H1 (cell line): ENCODE results near the gene ASS1. TPM values are rescaled to one million over a fixed set of nuclear protein-coding genes. Genes with fewer than 3 reads are reported as not detected.

Experiments
- CTCF ChIA-PET: fragments of 300-600 bp; sonication (Branson Sonifier 250); formaldehyde crosslinking; loops from one replicate; lab custom pipeline; 2021; ENCODE audit not compliant: partially characterized antibody; lab: Charles Lee
- POLR2A ChIA-PET: fragments of 300-600 bp; sonication (Branson Sonifier 250); formaldehyde crosslinking; loops from one replicate; lab custom pipeline; 2021; ENCODE audit warnings: inconsistent platforms; ENCODE audit not compliant: partially characterized antibody; lab: Charles Lee
- DNase-seq, 2 experiments: peaks; one replicate each; pipeline versions ENCODE4 v3.0.0 to v3.0.0-alpha.2; 2010 to 2022; ENCODE audit warnings: low spot score in 2 of 2, low read depth in 1 of 2, mixed read lengths in 1 of 2
- FAIRE-seq: peaks from 2 replicates; lab custom pipeline; 2011; peaks lifted over from hg19 to GRCh38; lab: Jason Lieb, UNC
- H2AFZ ChIP-seq: 2 replicates; pipeline ENCODE4 v1.8.1; 2012; ENCODE audit warnings: low read length, inconsistent platforms
- H2AK5ac ChIP-seq: 2 replicates; pipeline ENCODE4 v1.6.1; 2013; ENCODE audit warnings: low read depth, low read length
- H2BK120ac ChIP-seq: replicated peaks from 2 replicates; pipeline ENCODE3; 2013; ENCODE audit warnings: low read depth, low read length, inconsistent platforms
- H2BK12ac ChIP-seq: 2 replicates; pipeline ENCODE4 v1.6.1; 2013; ENCODE audit warnings: low read depth, low read length
- H2BK15ac ChIP-seq: 2 replicates; pipeline ENCODE4 v1.6.1; 2013; ENCODE audit warnings: low read length
- H2BK20ac ChIP-seq: 2 replicates; pipeline ENCODE4 v1.6.1; 2013; ENCODE audit warnings: low read length
- H2BK5ac ChIP-seq: 2 replicates; pipeline ENCODE4 v1.6.1; 2013; ENCODE audit warnings: low read depth, low read length
- H3K14ac ChIP-seq: 2 replicates; pipeline ENCODE4 v1.6.1; 2013; ENCODE audit warnings: inconsistent platforms; ENCODE audit not compliant: insufficient read length
- H3K18ac ChIP-seq: 2 replicates; pipeline ENCODE4 v1.6.1; 2013; ENCODE audit warnings: low read length; ENCODE audit errors: extremely low read depth
- H3K23ac ChIP-seq: 2 replicates; pipeline ENCODE4 v1.6.1; 2013; ENCODE audit warnings: inconsistent platforms; ENCODE audit not compliant: insufficient read length
- H3K23me2 ChIP-seq: 2 replicates; pipeline ENCODE4 v1.6.1; 2013; ENCODE audit warnings: low read depth, low read length
- H3K27ac ChIP-seq: 2 replicates; pipeline ENCODE4 v1.6.1; 2011; ENCODE audit warnings: low read depth, low read length, inconsistent platforms
- H3K27me3 ChIP-seq, 4 experiments: replicated peaks in 1 of 4; 1 replicate in 1 of 4; 2 replicates in 3 of 4; pipeline versions ENCODE4 v1.6.1 to v1.8.1; 2011 to 2013; ENCODE audit warnings: low read length in 3 of 4, mild to moderate bottlenecking in 3 of 4, inconsistent platforms in 2 of 4, mixed read lengths in 2 of 4, moderate library complexity in 1 of 4; ENCODE audit not compliant: control insufficient read depth in 3 of 4, insufficient read depth in 3 of 4; ENCODE audit errors: extremely low read depth in 1 of 4
- H3K36me3 ChIP-seq, 4 experiments: 2 replicates each; pipeline versions ENCODE4 v1.6.1 to v1.8.1; 2011 to 2013; ENCODE audit warnings: mild to moderate bottlenecking in 4 of 4, low read length in 3 of 4, moderate library complexity in 2 of 4, control low read depth in 1 of 4, inconsistent platforms in 1 of 4; ENCODE audit not compliant: insufficient read depth in 4 of 4, control insufficient read depth in 2 of 4
- H3K4ac ChIP-seq: replicated peaks from 2 replicates; pipeline ENCODE3; 2013; ENCODE audit warnings: low read length, low read depth, mixed read lengths, inconsistent platforms; ENCODE audit not compliant: insufficient read length
- H3K4me1 ChIP-seq, 4 experiments: replicated peaks in 1 of 4; 1 replicate in 1 of 4; 2 replicates in 3 of 4; pipeline versions ENCODE4 v1.6.1 to v1.8.1; 2011 to 2013; ENCODE audit warnings: low read length in 3 of 4, inconsistent platforms in 2 of 4, mixed read lengths in 1 of 4; ENCODE audit not compliant: insufficient read depth in 4 of 4, control insufficient read depth in 3 of 4
- H3K4me2 ChIP-seq, 2 experiments: 2 replicates each; pipeline versions ENCODE4 v1.6.1 to v1.8.1; 2011 to 2013; ENCODE audit warnings: low read depth in 2 of 2, low read length in 2 of 2, control low read depth in 1 of 2, inconsistent platforms in 1 of 2, mild to moderate bottlenecking in 1 of 2; ENCODE audit not compliant: insufficient read depth in 1 of 2
- H3K4me3 ChIP-seq, 4 experiments: fragments of 200-600, 300-600 bp in 1 of 4; sonication (generic), shearing (Covaris generic), sonication (Bioruptor Twin) in 1 of 4; 2 replicates each; pipeline versions ENCODE4 v1.5.1 to v1.8.1; 2011 to 2016; ENCODE audit warnings: low read length in 4 of 4, low read depth in 3 of 4, control low read depth in 2 of 4, inconsistent platforms in 2 of 4, mild to moderate bottlenecking in 2 of 4, mixed read lengths in 1 of 4, moderate library complexity in 1 of 4; ENCODE audit not compliant: insufficient read depth in 2 of 4; ENCODE audit errors: extremely low read depth in 1 of 4
- H3K56ac ChIP-seq: replicated peaks from 2 replicates; pipeline ENCODE3; 2013; ENCODE audit warnings: low read depth, mild to moderate bottlenecking, mixed read lengths, low read length, inconsistent platforms; ENCODE audit not compliant: insufficient read length
- H3K79me1 ChIP-seq: 2 replicates; pipeline ENCODE4 v1.6.1; 2013; ENCODE audit warnings: low read depth, low read length, control low read depth
- H3K79me2 ChIP-seq, 2 experiments: 2 replicates each; pipeline versions ENCODE4 v1.6.1 to v1.8.1; 2012 to 2013; ENCODE audit warnings: low read length in 2 of 2, mild to moderate bottlenecking in 2 of 2, inconsistent platforms in 1 of 2; ENCODE audit not compliant: insufficient read depth in 2 of 2, control insufficient read depth in 1 of 2
- H3K9ac ChIP-seq, 4 experiments: replicated peaks in 1 of 4; 1 replicate in 1 of 4; 2 replicates in 3 of 4; pipeline versions ENCODE4 v1.6.1 to v1.8.1; 2011 to 2013; ENCODE audit warnings: low read depth in 3 of 4, low read length in 3 of 4, control low read depth in 2 of 4, mild to moderate bottlenecking in 2 of 4, moderate library complexity in 2 of 4, inconsistent platforms in 1 of 4; ENCODE audit errors: extremely low read depth in 1 of 4
- H3K9me3 ChIP-seq, 2 experiments: 2 replicates each; pipeline versions ENCODE4 v1.6.1 to v1.8.1; 2012 to 2013; ENCODE audit warnings: mild to moderate bottlenecking in 2 of 2, moderate library complexity in 2 of 2, control low read depth in 1 of 2, inconsistent platforms in 1 of 2, low read depth in 1 of 2, low read length in 1 of 2, mixed read lengths in 1 of 2; ENCODE audit not compliant: insufficient read depth in 2 of 2
- H4K20me1 ChIP-seq, 2 experiments: replicated peaks in 1 of 2; 2 replicates each; pipeline versions ENCODE3 to v1.8.1; 2011 to 2013; ENCODE audit warnings: inconsistent platforms in 2 of 2, low read length in 2 of 2, mild to moderate bottlenecking in 1 of 2; ENCODE audit not compliant: insufficient read depth in 2 of 2, control insufficient read depth in 1 of 2
- H4K5ac ChIP-seq: 2 replicates; pipeline ENCODE4 v1.6.1; 2013; ENCODE audit warnings: low read length, low read depth, mixed read lengths, inconsistent platforms; ENCODE audit not compliant: insufficient read length
- H4K8ac ChIP-seq: 2 replicates; pipeline ENCODE4 v1.8.0; 2013; ENCODE audit warnings: mild to moderate bottlenecking, moderate library complexity, low read length, inconsistent platforms; ENCODE audit not compliant: insufficient read depth; ENCODE audit errors: extremely low read depth
- H4K91ac ChIP-seq: replicated peaks from 2 replicates; pipeline ENCODE3; 2013; ENCODE audit warnings: low read length, mixed read lengths, inconsistent platforms; ENCODE audit not compliant: insufficient read length
- BCL11A ChIP-seq, 2 experiments: IDR thresholded peaks; one replicate each; pipeline ENCODE4 v1.6.1; 2011; ENCODE audit warnings: low read depth in 2 of 2, low read length in 2 of 2, mild to moderate bottlenecking in 2 of 2
- CBX8 ChIP-seq: fragments of 300-800, 300-1000 bp; sonication (generic); IDR thresholded peaks from 2 replicates; pipeline ENCODE4 v1.7.1; 2016; ENCODE audit warnings: low read depth, low read length, borderline replicate concordance
- CTCF ChIP-seq, 3 experiments: IDR thresholded peaks; 1 replicate in 2 of 3; 2 replicates in 1 of 3; pipeline versions ENCODE4 v1.5.1 to v1.6.1; 2011; ENCODE audit warnings: low read length in 3 of 3, mild to moderate bottlenecking in 3 of 3, inconsistent platforms in 2 of 3, low read depth in 1 of 3, moderate library complexity in 1 of 3; ENCODE audit not compliant: insufficient read depth in 1 of 3; ENCODE audit errors: control extremely low read depth in 1 of 3
- GABPA ChIP-seq: IDR thresholded peaks from 2 replicates; pipeline ENCODE4 v1.6.1; 2011; ENCODE audit warnings: mild to moderate bottlenecking, low read length, moderate library complexity, borderline replicate concordance; ENCODE audit not compliant: insufficient read depth
- HDAC2 ChIP-seq, 2 experiments: fragments of 300-600 bp in 1 of 2; sonication (generic) in 1 of 2; IDR thresholded peaks; 2 replicates each; pipeline ENCODE4 v1.6.1; 2011 to 2012; ENCODE audit warnings: low read depth in 2 of 2, low read length in 2 of 2, mild to moderate bottlenecking in 2 of 2, moderate library complexity in 2 of 2, borderline replicate concordance in 1 of 2, inconsistent platforms in 1 of 2
- RXRA ChIP-seq: IDR thresholded peaks from 2 replicates; pipeline ENCODE4 v1.6.1; 2011; ENCODE audit warnings: low read depth, mild to moderate bottlenecking, low read length, moderate library complexity; ENCODE audit not compliant: insufficient read depth
- SUZ12 ChIP-seq: fragments of 200-600 bp; sonication (generic); IDR thresholded peaks from 2 replicates; pipeline ENCODE4 v1.6.1; 2012; ENCODE audit warnings: mild to moderate bottlenecking, inconsistent platforms, low read length, moderate library complexity, mixed read lengths
- TCF12 ChIP-seq: IDR thresholded peaks from 2 replicates; pipeline ENCODE4 v1.6.1; 2011; ENCODE audit warnings: low read depth, mild to moderate bottlenecking, low read length
- WGBS, 2 experiments: shearing (Covaris generic) in 1 of 2; methylation state at CpG; one replicate each; pipeline versions ENCODE4 v1.1.6 to v1.1.7; 2013 to 2015; ENCODE audit warnings: low lambda C conversion rate in 2 of 2, mixed read lengths in 2 of 2, inconsistent platforms in 1 of 2, low coverage in 1 of 2, missing lambda C conversion rate in 1 of 2; ENCODE audit not compliant: insufficient replicate concordance in 2 of 2, insufficient coverage in 1 of 2, insufficient read length in 1 of 2; ENCODE audit errors: extremely low coverage in 1 of 2, missing lambda C conversion rate in 1 of 2; 5-methylcytosine and 5-hydroxymethylcytosine counted together
- polyA plus RNA-seq, 7 experiments: library from polyadenylated mRNA; depleted of rRNA in 3 of 7; stranded (reverse) in 5 of 7; unstranded in 2 of 7; fragments of >200 nt in 5 of 7; fragments of 200-250 nt in 2 of 7; gene quantifications; 1 replicate in 5 of 7; 2 replicates in 1 of 7; 4 replicates in 1 of 7; pipeline versions ENCODE4 v1.2.1 to v1.2.3, GENCODE V29; 2011 to 2013; ENCODE audit warnings: missing spikeins in 2 of 7, mixed read lengths in 2 of 7
- total RNA-seq: library from RNA; stranded (reverse); fragmentation: NEBNext Ultra II Directional; extraction: Animal tissue kit (Norgen Biotek cat#: 25700); gene quantifications from 2 replicates; pipeline ENCODE4 v1.2.1, GENCODE V29; 2021

The ASS1 gene
- total and polyA plus RNA-seq, 2 of the 8 experiments (the other 6 are each of a cell fraction or from before 2014, with no cell fraction given) = 108 to 296 TPM

- H2AFZ ChIP-seq = no peak overlapping the region
- H2BK5ac ChIP-seq = no peak overlapping the region
- H3K27ac ChIP-seq = no peak overlapping the region
- peaks cover 0 to 8% (median 4%) of the 10 kb centered on the region in 4 experiments; a peak in 4 of 7 replicates for H3K4me1 ChIP-seq
- no peak overlapping the region for H3K18ac ChIP-seq
- H3K56ac ChIP-seq = no peak overlapping the region
- FAIRE-seq = no peak
- H3K23ac ChIP-seq = no peak overlapping the region
- H3K9me3 ChIP-seq = no peaks in the 10 kb centered on the region
- DNase-seq = no peak
- CTCF ChIA-PET = interaction anchor here (1.8 to 13.0 kb wide), 3 partner anchors 8 to 201 kb away, joined by 9 to 136 read pairs (median 18); no protein-coding TSS in a partner anchor
- H3K4me2 ChIP-seq = no peak overlapping the region
- H3K4ac ChIP-seq = no peak overlapping the region
- POLR2A ChIA-PET = no interaction called here
- H4K5ac ChIP-seq = no peak overlapping the region
- H4K8ac ChIP-seq = no peak overlapping the region; the same call in 1 of the 2 replicates
- no peak overlapping the region for H2BK120ac ChIP-seq
- no peak overlapping the region for H3K4me3 ChIP-seq
- H2BK12ac ChIP-seq = no peak overlapping the region
- H2AK5ac ChIP-seq = no peak overlapping the region
- H3K36me3 ChIP-seq = peaks cover 0 to 17% (median 3%) of the 10 kb centered on the region in 4 experiments; a peak in 3 of 8 replicates
- H4K91ac ChIP-seq = no peak overlapping the region
- H3K9ac ChIP-seq = no peak overlapping the region
- H2BK15ac ChIP-seq = no peak overlapping the region
- H3K14ac ChIP-seq = no peak overlapping the region
- no peaks in the 10 kb centered on the region for H3K79me2 ChIP-seq
- H3K23me2 ChIP-seq = 0 out of 2 replicates have a peak, but pooled peaks cover 3% of the 10 kb centered on the region
- whole genome bisulfite sequencing, 2 experiments = 92% methylated on average over 30 of the region's 35 CpGs; no CpG with 5 or more reads in 1 of the 2 experiments
- no peak overlapping the region for H2BK20ac ChIP-seq
- no peaks in the 10 kb centered on the region for H3K27me3 ChIP-seq
- H3K79me1 ChIP-seq = no peaks in the 10 kb centered on the region
- peaks cover 2 to 3% of the 10 kb centered on the region in 2 experiments for H4K20me1 ChIP-seq
- TF ChIP-seq SUZ12 (no peak), GABPA (no peak), CBX8 (no peak), BCL11A (IDR thresholded peaks at IDR 0.05; ENCODE audit: low read depth in 2 of 2, low read length in 2 of 2) (no peak), RXRA (no peak), HDAC2 (IDR thresholded peaks at IDR 0.05; ENCODE audit: borderline replicate concordance in 1 of 2, low read depth in 2 of 2, low read length in 2 of 2) (no peak), TCF12 (no peak), CTCF (IDR thresholded peaks at IDR 0.05; ENCODE audit: control extremely low read depth in 1 of 3, insufficient read depth in 1 of 3, low read depth in 1 of 3, low read length in 3 of 3) (no peak)
Measured at GRCh38 chr9:130478736-130479575, 34.2 kb downstream of the ASS1 start.
